ENCODE data around the gene PNPLA5.

- TF ChIP-seq HNRNPH1 (optimal IDR thresholded peaks at IDR 0.05; ENCODE audit: low read depth, low read length): no peak
- TF ChIP-seq ZNF205 (CRISPR knock-in tag; IDR thresholded peaks at IDR 0.05): no peak
- no peak for TF ChIP-seq POLR2AphosphoS5 (IDR thresholded peaks at IDR 0.05; ENCODE audit: low read depth, low read length)
- TF ChIP-seq MAFK (conservative IDR thresholded peaks at IDR 0.05 in 1 of 2, IDR thresholded peaks at IDR 0.05 in 1 of 2; ENCODE audit: low read length in 2 of 2): no peak
- no peak for TF ChIP-seq ZNF468 (CRISPR knock-in tag; IDR thresholded peaks at IDR 0.05)
Measured at GRCh38 chr22:43850529-43850928, 41.3 kb downstream of the PNPLA5 start.

Measured in HepG2 (cell line).